Measurements from ENCODE around the gene PALMD. TPM values are rescaled to one million over a fixed set of nuclear protein-coding genes. Genes with fewer than 3 reads are reported as not detected.

Gene PALMD
- total and polyA plus RNA-seq, 2 donors from 2014 or later: 10.1 to 25.2 TPM

- no peaks in the 10 kb centered on the region for H3K4me1 ChIP-seq (ENCODE audit: control insufficient read depth in 2 of 3, insufficient read depth in 2 of 3, low read depth in 1 of 3, low read length in 3 of 3)
- H3K9me3 ChIP-seq (ENCODE audit: control insufficient read depth in 2 of 3, insufficient read depth in 1 of 3, low read length in 3 of 3): no peaks in the 10 kb centered on the region
- no peak overlapping the region for H3K27ac ChIP-seq (ENCODE audit: low read depth in 2 of 2, low read length in 2 of 2)
- intact Hi-C loops (cut with DNase I): no loop called here
- FAIRE-seq (no peak), DNase-seq (no peak)
- H3K9ac ChIP-seq (ENCODE audit: low read length in 3 of 3): no peak overlapping the region
- TF ChIP-seq CTCF (IDR thresholded peaks at IDR 0.05; ENCODE audit: borderline replicate concordance, extremely low read depth, insufficient read depth): no peak
- H3K27me3 ChIP-seq (ENCODE audit: control insufficient read depth, insufficient read depth, low read length): no peaks in the 10 kb centered on the region
- no peak overlapping the region for H3K4me3 ChIP-seq (ENCODE audit: low read length in 3 of 3)
- H3K36me3 ChIP-seq (ENCODE audit: control insufficient read depth in 2 of 3, insufficient read depth in 3 of 3, low read length in 3 of 3): no peaks in the 10 kb centered on the region
Measured at GRCh38 chr1:99606306-99606705, 39.6 kb upstream of the PALMD start.

- Histone ChIP-seq H3K9me3 (ENCODE audit: control insufficient read depth in 2 of 3, insufficient read depth in 1 of 3, low read length in 3 of 3) (no peaks in the 10 kb centered on the region), H3K4me3 (ENCODE audit: low read length in 3 of 3) (no peak overlapping the region), H3K9ac (ENCODE audit: low read length in 3 of 3) (no peak overlapping the region), H3K27me3 (ENCODE audit: control insufficient read depth, insufficient read depth, low read length) (no peaks in the 10 kb centered on the region), H3K36me3 (ENCODE audit: control insufficient read depth in 2 of 3, insufficient read depth in 3 of 3, low read length in 3 of 3) (no peaks in the 10 kb centered on the region), H3K4me1 (ENCODE audit: control insufficient read depth in 2 of 3, insufficient read depth in 2 of 3, low read depth in 1 of 3, low read length in 3 of 3) (no peaks in the 10 kb centered on the region), H3K27ac (ENCODE audit: low read depth in 2 of 2, low read length in 2 of 2) (no peak overlapping the region)
- no peak for TF ChIP-seq CTCF (IDR thresholded peaks at IDR 0.05; ENCODE audit: borderline replicate concordance, extremely low read depth, insufficient read depth)
- intact Hi-C loops (cut with DNase I): no loop called here
- no peak for DNase-seq
- no peak for FAIRE-seq
Measured at GRCh38 chr1:99607590-99607989, 38.3 kb upstream of the PALMD start.

GRCh38 chr1:99608058-99608457 lies 37.9 kb upstream of the PALMD start:
- intact Hi-C loops (cut with DNase I): no loop called here
- no peaks in the 10 kb centered on the region for H3K4me1 ChIP-seq (ENCODE audit: control insufficient read depth in 2 of 3, insufficient read depth in 2 of 3, low read depth in 1 of 3, low read length in 3 of 3)
- H3K27ac ChIP-seq (ENCODE audit: low read depth in 2 of 2, low read length in 2 of 2): no peak overlapping the region
- DNase-seq (no peak), FAIRE-seq (no peak)
- no peak for TF ChIP-seq CTCF (IDR thresholded peaks at IDR 0.05; ENCODE audit: borderline replicate concordance, extremely low read depth, insufficient read depth)
- no peaks in the 10 kb centered on the region for H3K36me3 ChIP-seq (ENCODE audit: control insufficient read depth in 2 of 3, insufficient read depth in 3 of 3, low read length in 3 of 3)
- H3K9me3 ChIP-seq (ENCODE audit: control insufficient read depth in 2 of 3, insufficient read depth in 1 of 3, low read length in 3 of 3): no peaks in the 10 kb centered on the region
- H3K9ac ChIP-seq (ENCODE audit: low read length in 3 of 3): no peak overlapping the region
- H3K4me3 ChIP-seq (ENCODE audit: low read length in 3 of 3): no peak overlapping the region
- H3K27me3 ChIP-seq (ENCODE audit: control insufficient read depth, insufficient read depth, low read length): no peaks in the 10 kb centered on the region

- H3K4me3 ChIP-seq (ENCODE audit: low read length in 3 of 3): no peak overlapping the region
- no peaks in the 10 kb centered on the region for H3K27me3 ChIP-seq (ENCODE audit: control insufficient read depth, insufficient read depth, low read length)
- no peak for TF ChIP-seq CTCF (IDR thresholded peaks at IDR 0.05; ENCODE audit: borderline replicate concordance, extremely low read depth, insufficient read depth)
- H3K36me3 ChIP-seq (ENCODE audit: control insufficient read depth in 2 of 3, insufficient read depth in 3 of 3, low read length in 3 of 3): no peaks in the 10 kb centered on the region
- no peak for DNase-seq
- H3K9me3 ChIP-seq (ENCODE audit: control insufficient read depth in 2 of 3, insufficient read depth in 1 of 3, low read length in 3 of 3): no peaks in the 10 kb centered on the region
- H3K9ac ChIP-seq (ENCODE audit: low read length in 3 of 3): no peak overlapping the region
- no peak for FAIRE-seq
- no peaks in the 10 kb centered on the region for H3K4me1 ChIP-seq (ENCODE audit: control insufficient read depth in 2 of 3, insufficient read depth in 2 of 3, low read depth in 1 of 3, low read length in 3 of 3)
- no peak overlapping the region for H3K27ac ChIP-seq (ENCODE audit: low read depth in 2 of 2, low read length in 2 of 2)
- intact Hi-C loops (cut with DNase I): no loop called here
Measured at GRCh38 chr1:99613716-99614115, 32.2 kb upstream of the PALMD start.
